Measurements from ENCODE around the gene ZNF460. TPM values are rescaled to one million over a fixed set of nuclear protein-coding genes. Genes with fewer than 3 reads are reported as not detected.

Gene ZNF460
- total RNA-seq, 1 experiment from 2014 or later, result 65.9 TPM

DNA sequence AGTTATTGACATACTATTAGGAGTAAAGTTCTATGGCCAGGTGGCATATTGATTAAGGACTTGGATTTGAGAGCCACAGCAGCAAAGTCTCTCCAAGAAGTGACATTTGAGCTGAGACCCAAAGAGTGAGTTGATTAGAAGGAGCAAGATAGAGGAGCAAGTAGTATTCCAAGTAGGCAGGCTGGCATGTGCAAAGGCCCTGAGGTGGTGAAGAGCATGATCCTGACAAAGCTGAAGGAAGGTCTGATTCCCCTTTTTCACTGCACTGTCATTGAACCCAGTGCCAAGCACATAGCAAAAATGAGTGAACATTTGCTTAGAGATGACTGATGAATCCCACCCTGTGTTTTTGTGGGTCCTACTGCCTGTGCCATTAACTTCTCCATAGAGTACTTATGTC lies 44.7 kb downstream of the ZNF460 start:
- Histone ChIP-seq H3K79me2 (ENCODE audit: insufficient read depth, low read length) (peaks cover 2% of the 10 kb centered on the region; the same call in 1 of the 2 replicates), H4K20me1 (ENCODE audit: control insufficient read depth, insufficient read depth, insufficient read length) (peaks cover 2% of the 10 kb centered on the region), H2BK15ac (ENCODE audit: low read depth, low read length) (no peak overlapping the region), H3K14ac (ENCODE audit: insufficient read depth, low read length) (no peak overlapping the region), H3K4ac (ENCODE audit: low read depth, low read length) (no peak overlapping the region), H3K4me2 (ENCODE audit: insufficient read depth, insufficient read length, low read length) (no peak overlapping the region), H3K23ac (ENCODE audit: insufficient read length, low read depth, low read length) (no peak overlapping the region), H3K23me2 (ENCODE audit: insufficient read length, low read depth, low read length, poor library complexity, severe bottlenecking) (no peaks in the 10 kb centered on the region), H4K8ac (replicated peaks; ENCODE audit: insufficient read length, low read depth, low read length) (no peak overlapping the region), H3K9me3 (ENCODE audit: control insufficient read depth, low read depth, low read length) (no peaks in the 10 kb centered on the region), H3T11ph (ENCODE audit: low read length) (no peak overlapping the region), H3K79me1 (ENCODE audit: insufficient read depth, low read depth, low read length, poor library complexity, severe bottlenecking) (no peaks in the 10 kb centered on the region), H4K5ac (ENCODE audit: insufficient read length, low read depth, low read length) (no peak overlapping the region), H3K9ac (ENCODE audit: extremely low read depth, insufficient read length, low read length) (no peak overlapping the region), H2AK5ac (ENCODE audit: insufficient read length, low read length) (no peak overlapping the region), H3K27ac (ENCODE audit: insufficient read length, low read depth, low read length) (no peak overlapping the region), H2BK20ac (ENCODE audit: low read depth, low read length, poor library complexity, severe bottlenecking) (no peak overlapping the region), H2BK5ac (ENCODE audit: insufficient read length, low read length) (no peak overlapping the region), H2AFZ (ENCODE audit: low read length) (no peak overlapping the region), H3K18ac (ENCODE audit: insufficient read length, low read depth, low read length) (no peak overlapping the region), H3K56ac (ENCODE audit: insufficient read length, low read depth, low read length) (no peak overlapping the region), H4K91ac (ENCODE audit: insufficient read length, low read depth, low read length) (no peak overlapping the region), H3K4me1 (ENCODE audit: insufficient read depth, low read length) (no peaks in the 10 kb centered on the region), H3K27me3 (ENCODE audit: insufficient read depth, low read length) (no peaks in the 10 kb centered on the region), H2BK12ac (ENCODE audit: insufficient read length, low read depth, low read length) (no peak overlapping the region), H2BK120ac (ENCODE audit: low read depth, low read length, poor library complexity, severe bottlenecking) (no peak overlapping the region)
- TF ChIP-seq, protein P1, sequence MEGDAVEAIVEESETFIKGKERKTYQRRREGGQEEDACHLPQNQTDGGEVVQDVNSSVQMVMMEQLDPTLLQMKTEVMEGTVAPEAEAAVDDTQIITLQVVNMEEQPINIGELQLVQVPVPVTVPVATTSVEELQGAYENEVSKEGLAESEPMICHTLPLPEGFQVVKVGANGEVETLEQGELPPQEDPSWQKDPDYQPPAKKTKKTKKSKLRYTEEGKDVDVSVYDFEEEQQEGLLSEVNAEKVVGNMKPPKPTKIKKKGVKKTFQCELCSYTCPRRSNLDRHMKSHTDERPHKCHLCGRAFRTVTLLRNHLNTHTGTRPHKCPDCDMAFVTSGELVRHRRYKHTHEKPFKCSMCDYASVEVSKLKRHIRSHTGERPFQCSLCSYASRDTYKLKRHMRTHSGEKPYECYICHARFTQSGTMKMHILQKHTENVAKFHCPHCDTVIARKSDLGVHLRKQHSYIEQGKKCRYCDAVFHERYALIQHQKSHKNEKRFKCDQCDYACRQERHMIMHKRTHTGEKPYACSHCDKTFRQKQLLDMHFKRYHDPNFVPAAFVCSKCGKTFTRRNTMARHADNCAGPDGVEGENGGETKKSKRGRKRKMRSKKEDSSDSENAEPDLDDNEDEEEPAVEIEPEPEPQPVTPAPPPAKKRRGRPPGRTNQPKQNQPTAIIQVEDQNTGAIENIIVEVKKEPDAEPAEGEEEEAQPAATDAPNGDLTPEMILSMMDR (conservative IDR thresholded peaks at IDR 0.05), result no peak
- Mint-ChIP-seq H3K27me3 (ENCODE audit: low read depth) (no peaks in the 10 kb centered on the region), H3K27ac (no peak overlapping the region), H3K9me3 (no peaks in the 10 kb centered on the region), H3K4me1 (peaks cover 11 to 17% of the 10 kb centered on the region in 2 experiments), H3K4me3 (no peak overlapping the region), H3K36me3 (ENCODE audit: insufficient read depth in 1 of 3, low read depth in 3 of 3) (peaks cover 22 to 54% (median 51%) of the 10 kb centered on the region in 3 experiments)
- DNase-seq, result no peak
